Natural killer cell (primary cell): ENCODE results near the gene TRAF3. TPM values are rescaled to one million over a fixed set of nuclear protein-coding genes. Genes with fewer than 3 reads are reported as not detected.
"Not testable (repeated sequence)": the region's sequence is repeated elsewhere in the genome, so short reads cannot be mapped to it uniquely, and the experiment has no call there.

ENCODE experiments used
- ATAC-seq, 3 donors: fragments of 150-1000 bp in 2 of 3; fragments of 200-7000 bp in 1 of 3; cut with Tn5 transposase; 1 replicate in 1 of 3; 2 replicates in 2 of 3; pipeline ENCODE4 v1.10.0; 2021; ENCODE audit warnings: mild to moderate bottlenecking in 2 of 3, moderate library complexity in 2 of 3
- DNase-seq, 2 donors: peaks; one replicate each; pipeline versions ENCODE4 v3.0.0 to v3.0.0-alpha.2; 2013 to 2021; ENCODE audit warnings: mixed read lengths in 1 of 2
- H3K27ac ChIP-seq: one replicate; pipeline ENCODE4 v1.5.1; 2013; ENCODE audit warnings: mild to moderate bottlenecking, low read length
- H3K27me3 ChIP-seq: one replicate; pipeline ENCODE4 v1.6.1; 2013; ENCODE audit warnings: low read length; ENCODE audit not compliant: control insufficient read depth, insufficient read depth
- H3K36me3 ChIP-seq: one replicate; pipeline ENCODE4 v1.6.1; 2013; ENCODE audit warnings: low read length; ENCODE audit not compliant: control insufficient read depth, insufficient read depth
- H3K4me1 ChIP-seq: one replicate; pipeline ENCODE4 v1.6.1; 2013; ENCODE audit warnings: low read length; ENCODE audit not compliant: control insufficient read depth, insufficient read depth
- H3K4me3 ChIP-seq: one replicate; pipeline ENCODE4 v1.5.1; 2013; ENCODE audit warnings: low read length
- H3K9me3 ChIP-seq: one replicate; pipeline ENCODE4 v1.6.1; 2013; ENCODE audit warnings: low read length; ENCODE audit not compliant: control insufficient read depth, insufficient read depth
- H3K27ac Mint-ChIP-seq, 2 donors: one replicate each; pipeline ENCODE4 v1.8.0; 2022; ENCODE audit warnings: mild to moderate bottlenecking in 2 of 2, mixed read lengths in 2 of 2, moderate library complexity in 1 of 2
- H3K27me3 Mint-ChIP-seq, 2 donors: one replicate each; pipeline ENCODE4 v1.8.0; 2022; ENCODE audit warnings: low read depth in 2 of 2, mixed read lengths in 2 of 2
- H3K36me3 Mint-ChIP-seq: one replicate; pipeline ENCODE4 v1.8.0; 2022; ENCODE audit warnings: mixed read lengths
- H3K4me1 Mint-ChIP-seq, 2 donors: one replicate each; pipeline ENCODE4 v1.8.0; 2022; ENCODE audit warnings: mixed read lengths in 2 of 2
- H3K4me3 Mint-ChIP-seq: one replicate; pipeline ENCODE4 v1.8.0; 2022; ENCODE audit warnings: mild to moderate bottlenecking, moderate library complexity, mixed read lengths
- H3K9me3 Mint-ChIP-seq, 2 donors: one replicate each; pipeline ENCODE4 v1.8.0; 2022; ENCODE audit warnings: mixed read lengths in 2 of 2
- CTCF ChIP-seq: fragments of 200-600 bp; IDR thresholded peaks from one replicate; pipeline ENCODE4 v1.8.0; 2022; ENCODE audit warnings: antibody characterized with exemption
- WGBS: methylation state at CpG from one replicate; pipeline ENCODE4 v1.1.7; 2013; ENCODE audit warnings: missing lambda C conversion rate; ENCODE audit not compliant: insufficient coverage; 5-methylcytosine and 5-hydroxymethylcytosine counted together
- intact Hi-C: fragments of 100-400 bp; cut with micrococcal nuclease; formaldehyde crosslinking; loops from one replicate; pipeline ENCODE4 v1.14.2; 2022
- total RNA-seq, 4 donors: library from RNA; stranded (reverse); fragments of 120-200 nt in 1 of 4; gene quantifications; one replicate each; pipeline versions ENCODE4 v1.2.3 to v1.2.4, GENCODE V29; 2013 to 2022

Gene TRAF3
- total RNA-seq, 3 donors from 2014 or later (not counting 1 experiment from before 2014, with no cell fraction given) = 21.0 to 31.6 (median 23.5) TPM

DNA sequence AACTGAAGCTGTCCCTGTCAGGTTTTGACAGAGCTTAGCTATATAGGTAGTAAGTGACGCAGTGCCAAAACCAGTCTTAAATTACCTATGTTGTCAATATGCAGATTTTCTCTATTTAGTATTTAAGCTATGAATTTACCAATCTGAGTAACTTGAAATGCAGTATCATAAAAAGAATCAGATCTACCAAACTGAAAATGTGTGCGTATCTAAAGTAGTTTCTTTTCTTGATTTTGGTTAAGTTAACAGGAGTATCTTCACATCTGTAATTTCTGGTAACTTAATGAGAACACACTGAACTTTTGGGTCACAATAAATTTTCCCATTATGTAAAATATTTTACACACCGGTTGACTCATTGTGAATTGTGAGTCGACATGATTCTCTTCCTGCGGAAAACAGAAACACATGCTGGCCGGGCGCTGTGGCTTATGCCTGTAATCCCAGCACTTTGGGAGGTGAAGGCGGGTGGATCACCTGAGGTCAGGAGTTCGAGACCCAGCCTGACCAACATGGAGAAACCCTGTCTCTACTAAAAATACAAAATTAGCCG lies 45.1 kb downstream of the TRAF3 start:
- 85% methylated on average over 7 of the region's 10 CpGs for WGBS
- no peak overlapping the region for H3K4me3 ChIP-seq
- H3K27me3 Mint-ChIP-seq = no peaks in the 10 kb centered on the region
- DNase-seq (no peak), ATAC-seq (no peak)
- H3K4me1 Mint-ChIP-seq = peaks cover 36 to 45% of the 10 kb centered on the region in 2 donors
- H3K36me3 ChIP-seq = no peaks in the 10 kb centered on the region
- peak overlapping the region in 1 of 2 donors; percentile 17 for H3K27ac Mint-ChIP-seq
- no peaks in the 10 kb centered on the region for H3K27me3 ChIP-seq
- H3K9me3 Mint-ChIP-seq = no peaks in the 10 kb centered on the region
- no peak overlapping the region for H3K27ac ChIP-seq
- no peak for TF ChIP-seq CTCF
- no peaks in the 10 kb centered on the region for H3K36me3 Mint-ChIP-seq
- peaks cover 16% of the 10 kb centered on the region for H3K4me1 ChIP-seq
- intact Hi-C loops = loop anchor here (5.0 kb wide), 1 partner anchor 45 kb away; the partner anchor contains the start of gene TRAF3
- H3K9me3 ChIP-seq = no peaks in the 10 kb centered on the region
- H3K4me3 Mint-ChIP-seq = no peak overlapping the region

DNA sequence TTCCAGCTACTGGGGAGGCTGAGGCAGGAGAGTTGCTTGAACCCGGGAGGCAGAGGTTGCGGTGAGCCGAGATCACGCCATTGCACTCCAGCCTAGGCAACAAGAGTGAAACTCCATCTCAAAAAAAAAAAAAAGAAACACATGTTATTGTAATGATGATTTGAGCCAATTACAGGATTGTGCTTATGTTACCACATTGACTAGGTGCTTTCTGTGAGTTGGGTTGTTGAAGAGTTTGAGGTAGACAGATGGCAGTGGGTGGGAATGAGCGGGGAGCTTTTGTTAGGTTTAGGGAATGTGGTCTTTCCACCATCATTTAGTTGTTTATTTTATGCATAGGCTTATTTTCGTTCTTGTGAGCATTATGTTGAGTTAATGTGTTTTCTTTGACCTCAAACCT lies 45.6 kb downstream of the TRAF3 start:
- not testable (repeated sequence) for H3K36me3 ChIP-seq, H3K9me3 Mint-ChIP-seq, DNase-seq, H3K27me3 Mint-ChIP-seq, H3K27me3 ChIP-seq, H3K4me3 ChIP-seq, H3K27ac ChIP-seq, H3K9me3 ChIP-seq, H3K4me3 Mint-ChIP-seq, ATAC-seq, H3K36me3 Mint-ChIP-seq
- intact Hi-C loops = loop anchor here (5.0 kb wide), 1 partner anchor 46 kb away; the partner anchor contains the start of gene TRAF3
- peaks cover 16% of the 10 kb centered on the region for H3K4me1 ChIP-seq
- WGBS = 100% methylated on average over 3 of the region's 6 CpGs
- Mint-ChIP-seq H3K4me1 (peaks cover 39 to 40% of the 10 kb centered on the region in 2 donors), H3K27ac (peak overlapping the region in 1 of 2 donors; percentile 17)

- no peak for ATAC-seq
Measured at GRCh38 chr14:102823546-102823945, 46.3 kb downstream of the TRAF3 start.

GRCh38 chr14:102824832-102825231 lies 47.6 kb downstream of the TRAF3 start:
- Mint-ChIP-seq H3K4me1 (peaks cover 30 to 42% of the 10 kb centered on the region in 2 donors), H3K9me3 (no peaks in the 10 kb centered on the region), H3K27ac (no peak overlapping the region), H3K4me3 (no peak overlapping the region), H3K36me3 (no peaks in the 10 kb centered on the region), H3K27me3 (no peaks in the 10 kb centered on the region)
- 96% methylated on average over 8 of the region's 8 CpGs for WGBS
- intact Hi-C loops = loop anchor here (5.0 kb wide), 1 partner anchor 48 kb away; the partner anchor contains the start of gene TRAF3
- TF ChIP-seq CTCF = no peak
- H3K4me1 ChIP-seq = peaks cover 9% of the 10 kb centered on the region
- H3K36me3 ChIP-seq = no peaks in the 10 kb centered on the region
- ATAC-seq = no peak
- no peak overlapping the region for H3K27ac ChIP-seq
- no peaks in the 10 kb centered on the region for H3K9me3 ChIP-seq
- no peak overlapping the region for H3K4me3 ChIP-seq
- DNase-seq = no peak
- no peaks in the 10 kb centered on the region for H3K27me3 ChIP-seq

More at GRCh38 chr14:102823546-102823945, 46.3 kb downstream of the TRAF3 start:
- peaks cover 16% of the 10 kb centered on the region for H3K4me1 ChIP-seq
- H3K27me3 ChIP-seq = no peaks in the 10 kb centered on the region
- H3K9me3 Mint-ChIP-seq = no peaks in the 10 kb centered on the region
- no peak overlapping the region for H3K4me3 Mint-ChIP-seq
- no peak for DNase-seq
- intact Hi-C loops = loop anchor here (5.0 kb wide), 1 partner anchor 46 kb away; the partner anchor contains the start of gene TRAF3
- H3K36me3 ChIP-seq = no peaks in the 10 kb centered on the region
- H3K27ac Mint-ChIP-seq = no peak overlapping the region
- H3K27me3 Mint-ChIP-seq = no peaks in the 10 kb centered on the region
- H3K4me3 ChIP-seq = no peak overlapping the region
- H3K36me3 Mint-ChIP-seq = no peaks in the 10 kb centered on the region
- WGBS = 88% methylated on average over 3 of the region's 5 CpGs
- H3K27ac ChIP-seq = no peak overlapping the region
- peaks cover 39 to 42% of the 10 kb centered on the region in 2 donors for H3K4me1 Mint-ChIP-seq
- TF ChIP-seq CTCF = no peak
- H3K9me3 ChIP-seq = no peaks in the 10 kb centered on the region
